Neural cell (in vitro differentiated cells): ENCODE results near the gene SLC25A15.
"Not testable (repeated sequence)": the region's sequence is repeated elsewhere in the genome, so short reads cannot be mapped to it uniquely, and the experiment has no call there.

ENCODE experiments used
- EZH2 ChIP-seq: fragments of 200-600, 300-800 bp; shearing (Covaris generic), sonication (generic); IDR thresholded peaks from 2 replicates; pipeline ENCODE4 v1.6.1; 2014; ENCODE audit warnings: antibody characterized with exemption, low read length, borderline replicate concordance, mild to moderate bottlenecking; ENCODE audit not compliant: insufficient read depth, poor library complexity, severe bottlenecking
- TF ChIP-seq, protein P1 (sequence below): fragments of 450-650 bp; IDR thresholded peaks from 2 replicates; pipeline ENCODE4 v1.5.1; 2014; ENCODE audit warnings: antibody characterized with exemption, mild to moderate bottlenecking, moderate library complexity; ENCODE audit not compliant: poor library complexity, severe bottlenecking

DNA sequence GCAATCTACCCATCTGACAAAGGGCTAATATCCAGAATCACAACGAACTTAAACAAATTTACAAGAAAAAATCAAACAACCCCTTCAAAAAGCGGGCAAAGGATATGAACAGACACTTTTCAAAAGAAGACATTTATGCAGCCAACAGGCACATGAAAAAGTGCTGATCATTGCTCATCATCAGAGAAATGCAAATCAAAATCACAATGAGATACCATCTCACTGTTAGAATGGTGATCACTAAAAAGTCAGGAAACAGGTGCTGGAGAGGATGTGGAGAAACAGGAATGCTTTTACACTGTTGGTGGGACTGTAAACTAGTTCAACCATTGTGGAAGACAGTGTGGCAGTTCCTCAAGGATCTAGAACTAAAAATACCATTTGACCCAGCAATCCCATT, 51.5 kb downstream of the SLC25A15 start:
- TF ChIP-seq, protein P1, sequence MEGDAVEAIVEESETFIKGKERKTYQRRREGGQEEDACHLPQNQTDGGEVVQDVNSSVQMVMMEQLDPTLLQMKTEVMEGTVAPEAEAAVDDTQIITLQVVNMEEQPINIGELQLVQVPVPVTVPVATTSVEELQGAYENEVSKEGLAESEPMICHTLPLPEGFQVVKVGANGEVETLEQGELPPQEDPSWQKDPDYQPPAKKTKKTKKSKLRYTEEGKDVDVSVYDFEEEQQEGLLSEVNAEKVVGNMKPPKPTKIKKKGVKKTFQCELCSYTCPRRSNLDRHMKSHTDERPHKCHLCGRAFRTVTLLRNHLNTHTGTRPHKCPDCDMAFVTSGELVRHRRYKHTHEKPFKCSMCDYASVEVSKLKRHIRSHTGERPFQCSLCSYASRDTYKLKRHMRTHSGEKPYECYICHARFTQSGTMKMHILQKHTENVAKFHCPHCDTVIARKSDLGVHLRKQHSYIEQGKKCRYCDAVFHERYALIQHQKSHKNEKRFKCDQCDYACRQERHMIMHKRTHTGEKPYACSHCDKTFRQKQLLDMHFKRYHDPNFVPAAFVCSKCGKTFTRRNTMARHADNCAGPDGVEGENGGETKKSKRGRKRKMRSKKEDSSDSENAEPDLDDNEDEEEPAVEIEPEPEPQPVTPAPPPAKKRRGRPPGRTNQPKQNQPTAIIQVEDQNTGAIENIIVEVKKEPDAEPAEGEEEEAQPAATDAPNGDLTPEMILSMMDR, result not testable (repeated sequence)
- TF ChIP-seq EZH2, result not testable (repeated sequence)
